B cell (primary cell): Measurements from ENCODE around the gene B4GALNT3. TPM values are rescaled to one million over a fixed set of nuclear protein-coding genes. Genes with fewer than 3 reads are reported as not detected.

ENCODE experiments used
- ATAC-seq: fragments of 200-7000 bp; cut with Tn5 transposase; one replicate; pipeline ENCODE4 v1.10.0; 2021; ENCODE audit warnings: low read depth, mild to moderate bottlenecking, moderate number of reproducible peaks, moderate library complexity
- CTCF ChIA-PET: fragments of 350-600 bp; sonication (Branson Sonifier 250); formaldehyde crosslinking; loops from one replicate; lab custom pipeline; 2021; ENCODE audit warnings: antibody characterized with exemption, inconsistent platforms; lab: Charles Lee
- POLR2A ChIA-PET: fragments of 350-600 bp; sonication (Branson Sonifier 250); formaldehyde crosslinking; loops from one replicate; lab custom pipeline; 2021; ENCODE audit warnings: antibody characterized with exemption; lab: Charles Lee
- DNase-seq: peaks from one replicate; pipeline ENCODE4 v3.0.0; 2013
- H2AFZ ChIP-seq: 2 replicates; pipeline ENCODE4 v1.6.1; 2012; ENCODE audit warnings: mild to moderate bottlenecking, low read depth, low read length; ENCODE audit not compliant: insufficient read depth, poor library complexity, severe bottlenecking
- H3K27ac ChIP-seq, 2 donors: 1 replicate in 1 of 2; 2 replicates in 1 of 2; pipeline ENCODE4 v1.5.1; 2012 to 2013; ENCODE audit warnings: low read length in 2 of 2, mild to moderate bottlenecking in 2 of 2, moderate library complexity in 1 of 2
- H3K27me3 ChIP-seq, 4 experiments: fragments of 200-600 bp in 1 of 4; sonication (generic) in 1 of 4; replicated peaks in 1 of 4; 1 replicate in 2 of 4; 2 replicates in 2 of 4; pipeline versions ENCODE4 v1.6.1 to v1.7.0; 2013 to 2016; ENCODE audit warnings: low read length in 3 of 4, mild to moderate bottlenecking in 2 of 4, mixed read lengths in 1 of 4, moderate library complexity in 1 of 4; ENCODE audit not compliant: insufficient read depth in 4 of 4, control insufficient read depth in 3 of 4; ENCODE audit errors: control extremely low read depth in 1 of 4
- H3K36me3 ChIP-seq, 2 experiments: replicated peaks in 1 of 2; 1 replicate in 1 of 2; 2 replicates in 1 of 2; pipeline versions ENCODE4 v1.6.1 to v1.7.1; 2013; ENCODE audit warnings: low read length in 1 of 2; ENCODE audit not compliant: insufficient read depth in 2 of 2, control insufficient read depth in 1 of 2; ENCODE audit errors: control extremely low read depth in 1 of 2, extremely low read depth in 1 of 2
- H3K4me1 ChIP-seq, 2 donors: fragments of 200-600 bp in 1 of 2; sonication (generic) in 1 of 2; 1 replicate in 1 of 2; 2 replicates in 1 of 2; pipeline versions ENCODE4 v1.5.1 to v1.6.1; 2013 to 2017; ENCODE audit warnings: low read length in 2 of 2; ENCODE audit not compliant: control insufficient read depth in 2 of 2, insufficient read depth in 2 of 2
- H3K4me2 ChIP-seq: replicated peaks from 2 replicates; pipeline ENCODE3; 2012; ENCODE audit warnings: mild to moderate bottlenecking, low read depth, low read length; ENCODE audit not compliant: poor library complexity, severe bottlenecking
- H3K4me3 ChIP-seq, 5 experiments: fragments of 200-600 bp in 1 of 5; sonication (generic) in 1 of 5; 1 replicate in 3 of 5; 2 replicates in 2 of 5; pipeline versions ENCODE4 v1.5.1 to v1.7.0; 2011 to 2016; ENCODE audit warnings: low read length in 4 of 5, mild to moderate bottlenecking in 4 of 5, low read depth in 2 of 5, control low read depth in 1 of 5, moderate library complexity in 1 of 5; ENCODE audit not compliant: insufficient read depth in 1 of 5; ENCODE audit errors: control extremely low read depth in 1 of 5, extremely low read depth in 1 of 5
- H3K79me2 ChIP-seq: fragments of 200-600 bp; sonication (generic); one replicate; pipeline ENCODE4 v1.6.0; 2016; ENCODE audit warnings: low read length; ENCODE audit not compliant: control insufficient read depth, insufficient read depth
- H3K9ac ChIP-seq: fragments of 200-600 bp; sonication (generic); 2 replicates; pipeline ENCODE4 v1.6.1; 2017; ENCODE audit warnings: mild to moderate bottlenecking, low read length, moderate library complexity
- H3K9me3 ChIP-seq, 3 donors: one replicate each; pipeline versions ENCODE4 v1.6.1 to v1.7.1; 2013; ENCODE audit warnings: low read length in 2 of 3; ENCODE audit not compliant: control insufficient read depth in 2 of 3, insufficient read depth in 1 of 3; ENCODE audit errors: control extremely low read depth in 1 of 3
- H4K20me1 ChIP-seq: 2 replicates; pipeline ENCODE4 v1.6.0; 2012; ENCODE audit warnings: mild to moderate bottlenecking, low read length; ENCODE audit not compliant: insufficient read depth, control insufficient read depth, poor library complexity, severe bottlenecking
- H3K27ac Mint-ChIP-seq: one replicate; pipeline ENCODE4 v1.8.0; 2021; ENCODE audit warnings: mixed read lengths
- H3K27me3 Mint-ChIP-seq: one replicate; pipeline ENCODE4 v1.8.0; 2021; ENCODE audit warnings: mixed read lengths
- H3K4me1 Mint-ChIP-seq: one replicate; pipeline ENCODE4 v1.8.0; 2021; ENCODE audit warnings: mixed read lengths
- H3K4me3 Mint-ChIP-seq: one replicate; pipeline ENCODE4 v1.8.0; 2021; ENCODE audit warnings: mixed read lengths
- H3K9me3 Mint-ChIP-seq: one replicate; pipeline ENCODE4 v1.8.0; 2022; ENCODE audit warnings: mixed read lengths; ENCODE audit not compliant: insufficient read depth
- CTCF ChIP-seq: fragments of 200-600 bp; IDR thresholded peaks from one replicate; pipeline ENCODE4 v1.8.0; 2022; ENCODE audit warnings: antibody characterized with exemption, mild to moderate bottlenecking
- EZH2 ChIP-seq: IDR thresholded peaks from 2 replicates; pipeline ENCODE4 v1.6.1; 2012; ENCODE audit warnings: borderline replicate concordance, low read depth, mild to moderate bottlenecking, moderate library complexity, low read length; ENCODE audit not compliant: insufficient read depth, poor library complexity, severe bottlenecking
- WGBS: methylation state at CpG from one replicate; pipeline ENCODE4 v1.1.5; 2013; ENCODE audit warnings: missing lambda C conversion rate; ENCODE audit not compliant: insufficient coverage; 5-methylcytosine and 5-hydroxymethylcytosine counted together
- intact Hi-C: fragments of 100-400 bp; cut with micrococcal nuclease; formaldehyde crosslinking; loops from one replicate; pipeline ENCODE4 v1.10.0; 2022
- polyA plus RNA-seq: library from polyadenylated mRNA; depleted of rRNA; stranded (reverse); fragments of >200 nt; gene quantifications from 2 replicates; pipeline ENCODE4 v1.2.3, GENCODE V29; 2012
- total RNA-seq, 2 donors: library from RNA; stranded (reverse); fragments of 120-200 nt in 1 of 2; gene quantifications; 1 replicate in 1 of 2; 2 replicates in 1 of 2; pipeline versions ENCODE4 v1.2.3 to v1.2.4, GENCODE V29; 2013 to 2022

The B4GALNT3 gene
- total and polyA plus RNA-seq, 2 donors (not counting 1 experiment from before 2014, with no cell fraction given), result 0.25 TPM; not detected in 1

- ChIA-PET POLR2A (no interaction called here), CTCF (no interaction called here)
- Histone ChIP-seq H2AFZ (no peak overlapping the region), H3K4me3 (no peak overlapping the region), H3K4me1 (no peaks in the 10 kb centered on the region), H3K9ac (no peak overlapping the region), H4K20me1 (no peaks in the 10 kb centered on the region), H3K4me2 (no peak overlapping the region), H3K9me3 (no peaks in the 10 kb centered on the region), H3K27ac (no peak overlapping the region), H3K79me2 (no peaks in the 10 kb centered on the region), H3K36me3 (no peaks in the 10 kb centered on the region), H3K27me3 (peaks cover 0 to 6% (median 4%) of the 10 kb centered on the region in 4 experiments)
- Mint-ChIP-seq H3K27me3 (peaks cover 50% of the 10 kb centered on the region), H3K9me3 (no peaks in the 10 kb centered on the region), H3K4me1 (no peaks in the 10 kb centered on the region), H3K27ac (no peak overlapping the region), H3K4me3 (no peak overlapping the region)
- DNase-seq, result no peak
- no peak for ATAC-seq
- no peak for TF ChIP-seq EZH2
- TF ChIP-seq CTCF, result no peak
- WGBS, result 38% methylated on average over 5 of the region's 5 CpGs
- intact Hi-C loops, result no loop called here
These were observed 15.5 kb downstream of the B4GALNT3 start for GRCh38 chr12:475286-475685.

- Histone ChIP-seq H4K20me1 (no peaks in the 10 kb centered on the region), H3K79me2 (no peaks in the 10 kb centered on the region), H3K9ac (no peak overlapping the region), H3K4me3 (no peak overlapping the region), H3K27me3 (peaks cover 0 to 6% (median 2%) of the 10 kb centered on the region in 4 experiments), H3K27ac (no peak overlapping the region), H3K9me3 (no peaks in the 10 kb centered on the region), H3K4me2 (no peak overlapping the region), H3K4me1 (no peaks in the 10 kb centered on the region), H3K36me3 (no peaks in the 10 kb centered on the region), H2AFZ (no peak overlapping the region)
- H3K27ac Mint-ChIP-seq, result no peak overlapping the region
- WGBS, result 95% methylated on average over 4 of the region's 4 CpGs
- intact Hi-C loops, result no loop called here
- no peak overlapping the region for H3K4me3 Mint-ChIP-seq
- no peaks in the 10 kb centered on the region for H3K4me1 Mint-ChIP-seq
- DNase-seq, result no peak
- no peak for ATAC-seq
- TF ChIP-seq EZH2, result no peak
- no peak for TF ChIP-seq CTCF
- CTCF ChIA-PET, result no interaction called here
- no peaks in the 10 kb centered on the region for H3K9me3 Mint-ChIP-seq
- POLR2A ChIA-PET, result no interaction called here
- H3K27me3 Mint-ChIP-seq, result peaks cover 45% of the 10 kb centered on the region
These were observed 19.4 kb downstream of the B4GALNT3 start for GRCh38 chr12:479161-479560.
